Mesenchymal stem cell (in vitro differentiated cells and primary cell): ENCODE data around the gene ZNF74.
A peak's percentile ranks its signal among the peaks of the same experiment; 100 is the strongest.

ENCODE experiments used
- DNase-seq: peaks from one replicate; pipeline ENCODE4 v3.0.0-alpha.2; 2013
- H2AFZ ChIP-seq: one replicate; pipeline ENCODE4 v1.6.1; 2013; ENCODE audit warnings: low read depth, mild to moderate bottlenecking, control low read depth, inconsistent platforms, low read length, moderate library complexity
- H2AK5ac ChIP-seq: 2 replicates; pipeline ENCODE4 v1.6.1; 2013; ENCODE audit warnings: low read length, moderate library complexity, mild to moderate bottlenecking, inconsistent platforms; ENCODE audit not compliant: severe bottlenecking
- H2BK120ac ChIP-seq: one replicate; pipeline ENCODE4 v1.6.1; 2013; ENCODE audit warnings: low read depth, mild to moderate bottlenecking, inconsistent platforms, low read length, moderate library complexity
- H2BK12ac ChIP-seq, 2 experiments: one replicate each; pipeline ENCODE4 v1.6.1; 2013; ENCODE audit warnings: inconsistent platforms in 2 of 2, low read length in 2 of 2, mild to moderate bottlenecking in 2 of 2, moderate library complexity in 2 of 2, control low read depth in 1 of 2
- H2BK15ac ChIP-seq: one replicate; pipeline ENCODE4 v1.6.1; 2013; ENCODE audit warnings: mild to moderate bottlenecking, low read depth, inconsistent platforms; ENCODE audit not compliant: poor library complexity, severe bottlenecking
- H2BK5ac ChIP-seq: 2 replicates; pipeline ENCODE4 v1.6.1; 2013; ENCODE audit warnings: low read depth, mild to moderate bottlenecking, low read length, control low read depth, inconsistent platforms; ENCODE audit not compliant: poor library complexity, severe bottlenecking
- H3K14ac ChIP-seq, 2 experiments: one replicate each; pipeline ENCODE4 v1.6.1; 2013; ENCODE audit warnings: inconsistent platforms in 2 of 2, low read length in 2 of 2, control low read depth in 1 of 2, mild to moderate bottlenecking in 1 of 2, moderate library complexity in 1 of 2
- H3K18ac ChIP-seq, 2 experiments: one replicate each; pipeline ENCODE4 v1.6.1; 2013; ENCODE audit warnings: inconsistent platforms in 2 of 2, low read length in 2 of 2, control low read depth in 1 of 2, low read depth in 1 of 2, mild to moderate bottlenecking in 1 of 2
- H3K23ac ChIP-seq, 2 experiments: one replicate each; pipeline ENCODE4 v1.6.1; 2013; ENCODE audit warnings: inconsistent platforms in 2 of 2, low read length in 2 of 2, mild to moderate bottlenecking in 2 of 2, moderate library complexity in 2 of 2, control low read depth in 1 of 2
- H3K27ac ChIP-seq: 2 replicates; pipeline ENCODE4 v1.5.1; 2013; ENCODE audit warnings: mild to moderate bottlenecking, moderate library complexity, low read length, control low read depth, inconsistent platforms; ENCODE audit not compliant: poor library complexity, severe bottlenecking
- H3K27me3 ChIP-seq, 2 experiments: 2 replicates each; pipeline versions ENCODE4 v1.6.1 to v1.7.0; 2013; ENCODE audit warnings: low read length in 2 of 2, mild to moderate bottlenecking in 2 of 2, moderate library complexity in 2 of 2, control low read depth in 1 of 2, inconsistent platforms in 1 of 2; ENCODE audit not compliant: control insufficient read depth in 1 of 2, insufficient read depth in 1 of 2
- H3K36me3 ChIP-seq, 2 experiments: 2 replicates each; pipeline versions ENCODE4 v1.6.1 to v1.7.0; 2013; ENCODE audit warnings: low read length in 2 of 2, control low read depth in 1 of 2, inconsistent platforms in 1 of 2, low read depth in 1 of 2, mild to moderate bottlenecking in 1 of 2; ENCODE audit not compliant: insufficient read depth in 2 of 2, control insufficient read depth in 1 of 2
- H3K4ac ChIP-seq, 2 experiments: one replicate each; pipeline ENCODE4 v1.6.1; 2013; ENCODE audit warnings: inconsistent platforms in 2 of 2, low read length in 2 of 2, mild to moderate bottlenecking in 2 of 2, moderate library complexity in 2 of 2, control low read depth in 1 of 2, low read depth in 1 of 2
- H3K4me1 ChIP-seq: 2 replicates; pipeline ENCODE4 v1.6.1; 2013; ENCODE audit warnings: low read depth, low read length, control low read depth; ENCODE audit not compliant: control insufficient read depth, insufficient read depth
- H3K4me2 ChIP-seq: 2 replicates; pipeline ENCODE4 v1.6.1; 2013; ENCODE audit warnings: low read length, mild to moderate bottlenecking, inconsistent platforms; ENCODE audit not compliant: poor library complexity, severe bottlenecking
- H3K4me3 ChIP-seq, 2 experiments: 2 replicates each; pipeline versions ENCODE4 v1.5.1 to v1.7.0; 2013; ENCODE audit warnings: low read length in 2 of 2, mild to moderate bottlenecking in 2 of 2, control low read depth in 1 of 2, low read depth in 1 of 2; ENCODE audit not compliant: insufficient read depth in 1 of 2
- H3K79me1 ChIP-seq: replicated peaks from 2 replicates; pipeline ENCODE4 v1.6.1; 2013; ENCODE audit warnings: mild to moderate bottlenecking, control low read depth, low read length, inconsistent platforms; ENCODE audit not compliant: poor library complexity, severe bottlenecking
- H3K9ac ChIP-seq: 2 replicates; pipeline ENCODE4 v1.7.0; 2013; ENCODE audit warnings: mild to moderate bottlenecking, low read length, moderate library complexity
- H3K9me3 ChIP-seq: 2 replicates; pipeline ENCODE4 v1.7.0; 2013; ENCODE audit warnings: mild to moderate bottlenecking, low read length; ENCODE audit not compliant: control insufficient read depth
- H4K8ac ChIP-seq: one replicate; pipeline ENCODE4 v1.6.1; 2013; ENCODE audit warnings: inconsistent platforms, mild to moderate bottlenecking, low read length, moderate library complexity
- H4K91ac ChIP-seq: one replicate; pipeline ENCODE4 v1.6.1; 2013; ENCODE audit warnings: mild to moderate bottlenecking, low read length, inconsistent platforms
- WGBS: methylation state at CpG from one replicate; pipeline ENCODE4 v1.1.7; 2013; ENCODE audit warnings: mixed read lengths; 5-methylcytosine and 5-hydroxymethylcytosine counted together

Gene ZNF74

DNA sequence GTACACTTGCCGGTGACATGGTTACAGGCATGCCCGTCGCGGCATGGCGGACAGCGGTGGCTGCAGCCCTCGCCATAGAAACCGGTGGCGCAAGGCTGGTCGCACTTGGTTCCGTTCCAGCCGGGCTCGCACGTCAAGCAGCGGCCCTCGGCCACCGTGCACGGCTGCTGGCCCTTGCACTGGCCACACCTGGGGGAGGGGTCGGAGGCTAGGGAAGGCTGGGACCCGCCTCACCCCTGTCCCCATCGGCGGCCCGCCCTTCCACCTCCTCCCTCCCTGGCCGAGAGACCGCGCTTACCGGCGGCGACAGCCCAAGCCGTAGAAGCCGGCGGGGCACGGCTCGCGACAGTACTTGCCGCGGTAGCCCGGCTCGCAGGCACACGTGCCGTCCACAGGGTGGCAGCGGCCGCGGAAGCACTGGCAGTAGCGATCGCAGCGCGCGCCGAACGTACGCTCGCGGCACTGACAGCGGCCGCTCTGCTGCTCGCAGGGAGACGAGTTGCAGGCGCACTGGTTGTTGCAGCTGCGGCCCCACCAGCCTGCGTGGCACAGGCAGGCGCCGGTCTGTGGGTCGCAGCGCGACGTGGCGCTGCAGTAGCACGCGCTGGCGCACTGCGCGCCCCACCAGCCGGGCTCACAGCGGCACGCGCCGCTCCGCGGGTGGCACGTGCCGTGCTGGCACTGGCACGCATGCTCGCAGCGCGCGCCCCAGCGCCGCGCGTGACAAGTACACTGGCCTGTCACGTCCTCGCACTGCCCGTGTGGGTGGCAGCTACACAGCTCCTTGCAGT, 37.0 kb downstream of the ZNF74 start:
- Histone ChIP-seq H3K36me3 (peaks cover 18 to 63% of the 10 kb centered on the region in 2 experiments), H2AK5ac (no peak overlapping the region), H3K9me3 (no peaks in the 10 kb centered on the region), H3K27ac (no peak overlapping the region), H2AFZ (peak overlapping the region; percentile 16), H3K4me2 (peak overlapping the region; percentile 87), H3K9ac (no peak overlapping the region), H3K4me1 (peaks cover 26% of the 10 kb centered on the region), H3K27me3 (no peaks in the 10 kb centered on the region), H4K91ac (peak overlapping the region; percentile 70), H3K4ac (peak overlapping the region; percentile 43 to 64), H3K18ac (peak overlapping the region in 1 of 2 experiments; percentile 45), H3K79me1 (peaks cover 42% of the 10 kb centered on the region), H2BK15ac (no peak overlapping the region), H4K8ac (peak overlapping the region; percentile 27), H3K4me3 (peak overlapping the region in 1 of 2 experiments; percentile 45), H3K14ac (peak overlapping the region in 1 of 2 experiments; percentile 23), H2BK5ac (no peak overlapping the region), H2BK12ac (peak overlapping the region in 1 of 2 experiments; percentile 48), H2BK120ac (no peak overlapping the region), H3K23ac (peak overlapping the region in 1 of 2 experiments; percentile 66)
- DNase-seq, result peak; percentile 69
- WGBS, result 30% methylated on average over 85 of the region's 94 CpGs

DNA sequence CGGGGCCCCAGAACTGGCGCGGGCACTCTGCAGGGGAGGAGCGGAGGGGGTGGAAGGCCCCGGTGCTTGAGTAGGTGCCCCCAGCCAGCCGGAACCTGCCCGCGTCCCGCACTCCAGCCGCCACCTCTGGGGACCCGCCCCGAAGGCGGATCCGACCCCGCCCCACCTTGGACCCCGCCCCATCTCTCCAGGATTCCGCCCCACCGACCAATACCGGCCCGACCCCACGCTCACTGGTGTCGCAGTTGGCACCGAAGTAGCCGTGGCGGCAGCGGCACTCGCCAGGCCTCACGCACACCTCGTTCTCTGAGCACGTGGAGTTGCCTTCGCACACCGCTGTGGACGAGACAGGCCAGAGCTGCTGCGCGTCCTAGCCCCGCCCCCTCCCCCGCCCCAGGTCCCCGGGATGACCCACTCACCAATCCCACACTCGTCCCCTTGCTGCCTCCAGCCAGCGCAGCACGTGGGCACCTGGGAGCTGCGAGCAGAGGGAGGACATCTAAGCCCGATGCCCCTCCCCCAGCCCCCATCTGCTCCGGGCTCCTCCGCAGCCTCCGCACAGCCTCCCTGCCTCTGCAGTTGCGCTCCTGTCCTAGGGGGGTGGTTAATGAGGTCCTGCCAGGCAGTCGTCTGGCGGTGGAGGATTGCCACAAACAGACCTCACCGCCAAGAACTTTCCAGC, 37.7 kb downstream of the ZNF74 start:
- Histone ChIP-seq H4K91ac (no peak overlapping the region), H2BK15ac (no peak overlapping the region), H3K27me3 (no peaks in the 10 kb centered on the region), H3K27ac (no peak overlapping the region), H3K18ac (peak overlapping the region in 1 of 2 experiments; percentile 83), H2BK120ac (no peak overlapping the region), H3K4me1 (peaks cover 30% of the 10 kb centered on the region), H3K4ac (peak overlapping the region; percentile 43 to 46), H3K14ac (no peak overlapping the region), H3K23ac (no peak overlapping the region), H2BK5ac (no peak overlapping the region), H3K36me3 (peaks cover 15 to 56% of the 10 kb centered on the region in 2 experiments), H3K9ac (no peak overlapping the region), H2AFZ (no peak overlapping the region), H3K4me3 (peak overlapping the region in 1 of 2 experiments; percentile 45), H2AK5ac (peak overlapping the region; percentile 7), H4K8ac (peak overlapping the region; percentile 27), H2BK12ac (peak overlapping the region in 1 of 2 experiments; percentile 48), H3K9me3 (no peaks in the 10 kb centered on the region), H3K79me1 (peaks cover 46% of the 10 kb centered on the region), H3K4me2 (peak overlapping the region; percentile 87)
- WGBS, result 70% methylated on average over 35 of the region's 50 CpGs
- no peak for DNase-seq

DNA sequence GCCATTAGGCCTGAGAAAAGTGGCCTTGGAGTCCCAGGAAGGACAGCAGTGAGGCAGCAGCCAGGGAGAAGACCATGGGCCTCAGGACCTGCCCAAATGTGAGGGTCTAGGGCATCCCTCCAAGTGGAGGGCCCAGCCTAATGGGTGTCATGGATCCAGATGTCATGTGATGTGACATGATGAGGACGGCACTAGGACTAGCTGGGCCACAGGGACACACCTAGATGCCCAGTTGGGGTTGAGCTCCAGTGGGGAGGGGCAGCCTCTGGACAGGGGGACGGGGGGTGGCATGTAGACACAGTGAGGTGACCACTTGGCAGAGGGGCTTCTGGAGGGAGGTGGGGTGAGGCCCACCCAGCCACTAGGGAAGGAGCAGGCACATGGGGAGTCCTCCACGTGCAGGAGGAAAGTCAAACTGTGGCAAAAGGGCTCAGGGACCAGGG, 38.3 kb downstream of the ZNF74 start:
- Histone ChIP-seq H2BK12ac (no peak overlapping the region), H2AFZ (no peak overlapping the region), H3K27ac (no peak overlapping the region), H3K4me1 (peaks cover 36% of the 10 kb centered on the region), H3K4ac (no peak overlapping the region), H3K9ac (no peak overlapping the region), H3K14ac (peak overlapping the region in 1 of 2 experiments; percentile 24), H3K27me3 (no peaks in the 10 kb centered on the region), H3K79me1 (peaks cover 52% of the 10 kb centered on the region), H2AK5ac (peak overlapping the region; percentile 7), H4K8ac (no peak overlapping the region), H3K23ac (no peak overlapping the region), H3K4me2 (no peak overlapping the region), H3K18ac (no peak overlapping the region), H3K9me3 (no peaks in the 10 kb centered on the region), H3K4me3 (no peak overlapping the region), H2BK15ac (no peak overlapping the region), H2BK120ac (no peak overlapping the region), H2BK5ac (no peak overlapping the region), H4K91ac (no peak overlapping the region), H3K36me3 (peaks cover 12 to 50% of the 10 kb centered on the region in 2 experiments)
- no peak for DNase-seq
- 75% methylated on average over 3 of the region's 3 CpGs for WGBS

DNA sequence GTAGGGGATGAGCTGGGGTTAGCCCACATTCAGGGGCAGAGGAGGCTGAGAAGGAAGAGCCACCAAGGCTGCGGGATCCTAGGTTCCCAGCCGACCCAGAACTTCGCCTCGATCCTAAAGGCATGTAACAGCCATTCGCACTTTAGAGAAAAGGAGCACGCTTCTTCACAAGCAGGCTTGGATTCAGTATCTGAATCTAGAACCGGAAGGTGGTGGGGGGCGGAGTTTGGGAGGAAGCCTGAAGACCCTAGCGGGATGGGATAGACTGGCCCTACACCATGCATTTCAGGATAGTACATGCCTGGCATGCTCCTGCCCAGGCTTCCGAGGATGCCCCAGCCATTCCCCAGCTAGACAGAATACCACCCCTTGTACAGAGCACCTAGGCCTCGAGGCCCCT, 39.2 kb downstream of the ZNF74 start:
- H3K4ac ChIP-seq, result no peak overlapping the region
- H3K4me3 ChIP-seq, result no peak overlapping the region
- H2AFZ ChIP-seq, result no peak overlapping the region
- no peak for DNase-seq
- peaks cover 53% of the 10 kb centered on the region for H3K79me1 ChIP-seq
- no peak overlapping the region for H3K27ac ChIP-seq
- 98% methylated on average over 11 of the region's 11 CpGs for WGBS
- no peak overlapping the region for H3K18ac ChIP-seq
- H2AK5ac ChIP-seq, result no peak overlapping the region
- H3K9ac ChIP-seq, result no peak overlapping the region
- H3K4me1 ChIP-seq, result peaks cover 40% of the 10 kb centered on the region
- no peak overlapping the region for H3K4me2 ChIP-seq
- no peak overlapping the region for H3K14ac ChIP-seq
- no peak overlapping the region for H3K23ac ChIP-seq
- H2BK120ac ChIP-seq, result no peak overlapping the region
- no peak overlapping the region for H2BK15ac ChIP-seq
- H3K36me3 ChIP-seq, result peaks cover 10 to 43% of the 10 kb centered on the region in 2 experiments
- H2BK5ac ChIP-seq, result no peak overlapping the region
- H4K91ac ChIP-seq, result no peak overlapping the region
- no peak overlapping the region for H2BK12ac ChIP-seq
- no peak overlapping the region for H4K8ac ChIP-seq
- no peaks in the 10 kb centered on the region for H3K9me3 ChIP-seq
- H3K27me3 ChIP-seq, result no peaks in the 10 kb centered on the region
